ENCODE data around the gene SPNS1. TPM values are rescaled to one million over a fixed set of nuclear protein-coding genes. Genes with fewer than 3 reads are reported as not detected.

Gene SPNS1
- total RNA-seq, 1 donor from 2014 or later = 26.0 TPM

- no peak for DNase-seq (ENCODE audit: low read depth in 2 of 2)
Observed at GRCh38 chr16:29025218-29025617, 50.6 kb downstream of the SPNS1 start.

DNA sequence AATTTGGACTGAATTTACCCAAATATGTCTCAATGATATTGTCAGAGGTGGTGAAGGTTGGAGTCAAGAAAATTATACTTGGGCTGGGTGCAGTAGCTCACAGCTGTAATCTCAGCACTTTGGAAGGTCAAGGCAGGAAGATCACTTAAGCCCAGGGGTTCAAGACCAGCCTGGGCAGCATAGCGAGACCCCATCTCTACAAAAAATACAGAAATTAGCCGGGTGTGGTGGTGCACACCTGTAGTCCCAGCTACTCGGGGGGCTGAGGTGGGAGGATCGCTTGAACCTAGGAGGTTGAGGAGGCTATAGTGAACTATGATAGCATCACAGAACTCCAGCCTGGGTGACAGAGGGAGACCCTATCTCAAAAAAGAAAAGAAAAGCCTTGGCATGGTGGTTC, 51.2 kb downstream of the SPNS1 start:
- no peak for DNase-seq (ENCODE audit: low read depth in 2 of 2)

GRCh38 chr16:29028457-29029167, 54.0 kb downstream of the SPNS1 start:
- DNase-seq (ENCODE audit: low read depth in 2 of 2) = no peak

- DNase-seq (ENCODE audit: low read depth in 2 of 2) = peak; percentile 48 to 88
Observed at GRCh38 chr16:29029168-29029994, 54.8 kb downstream of the SPNS1 start.

GRCh38 chr16:29030086-29030840, 55.7 kb downstream of the SPNS1 start:
- no peak for DNase-seq (ENCODE audit: low read depth in 2 of 2)

Other genes with a start within 250 kb of the SPNS1 start
- gene NPIPB9, start 223.0 kb upstream of the SPNS1 start, total RNA-seq = 0.44 and 1.4 TPM in 2 replicates
- 15.7 and 22.8 TPM in 2 replicates for gene ATXN2L, start 151.8 kb upstream of the SPNS1 start, total RNA-seq
- gene TUFM, start 128.4 kb upstream of the SPNS1 start, total RNA-seq = 88.9 and 94.6 TPM in 2 replicates
- gene SH2B1, start 110.9 kb upstream of the SPNS1 start, total RNA-seq = 8.1 and 9.9 TPM in 2 replicates
- gene ATP2A1, start 96.3 kb upstream of the SPNS1 start, total RNA-seq = under 0.01 TPM in 2 replicates
- 25.3 and 31.2 TPM in 2 replicates for gene RABEP2, start 49.5 kb upstream of the SPNS1 start, total RNA-seq
- gene CD19, start 42.8 kb upstream of the SPNS1 start, total RNA-seq = 0.20 TPM in 1 of 2 replicates, not detected in the other
- gene NFATC2IP, start 23.8 kb upstream of the SPNS1 start, total RNA-seq = 16.8 and 21.0 TPM in 2 replicates
- 0.22 and 0.79 TPM in 2 replicates for gene LAT, start 10.3 kb downstream of the SPNS1 start, total RNA-seq

Data from lung microvascular endothelial cell (primary cell).